IgD-negative memory B cell (primary cell): ENCODE results near the gene GPER1. TPM values are rescaled to one million over a fixed set of nuclear protein-coding genes. Genes with fewer than 3 reads are reported as not detected.
"Not testable (repeated sequence)": the region's sequence is repeated elsewhere in the genome, so short reads cannot be mapped to it uniquely, and the experiment has no call there.

Source experiments
- H3K27ac Mint-ChIP-seq, 3 donors: one replicate each; pipeline ENCODE4 v1.8.0; 2020 to 2022; ENCODE audit warnings: mild to moderate bottlenecking in 3 of 3, mixed read lengths in 3 of 3, moderate library complexity in 1 of 3
- H3K27me3 Mint-ChIP-seq: one replicate; pipeline ENCODE4 v1.8.0; 2021; ENCODE audit warnings: mixed read lengths
- H3K36me3 Mint-ChIP-seq: one replicate; pipeline ENCODE4 v1.8.0; 2020; ENCODE audit warnings: mild to moderate bottlenecking, mixed read lengths
- H3K4me1 Mint-ChIP-seq, 3 donors: one replicate each; pipeline ENCODE4 v1.8.0; 2020 to 2022; ENCODE audit warnings: mixed read lengths in 3 of 3, mild to moderate bottlenecking in 1 of 3
- H3K4me3 Mint-ChIP-seq, 4 donors: one replicate each; pipeline ENCODE4 v1.8.0; 2020 to 2022; ENCODE audit warnings: mild to moderate bottlenecking in 4 of 4, mixed read lengths in 4 of 4, moderate library complexity in 3 of 4
- H3K9me3 Mint-ChIP-seq, 3 donors: one replicate each; pipeline ENCODE4 v1.8.0; 2020 to 2021; ENCODE audit warnings: mixed read lengths in 3 of 3, mild to moderate bottlenecking in 1 of 3
- polyA plus RNA-seq: library from polyadenylated mRNA; unstranded; fragments of 300-500 nt; fragmentation: Illumina TruSeq; gene quantifications from one replicate; pipeline ENCODE4 v1.2.3, GENCODE V29; 2021

The GPER1 gene
- polyA plus RNA-seq, 1 donor from 2014 or later = 0.66 TPM

- no peak overlapping the region for H3K27ac Mint-ChIP-seq
- H3K4me3 Mint-ChIP-seq = peak overlapping the region in 1 of 4 donors; percentile 44
- H3K9me3 Mint-ChIP-seq = no peaks in the 10 kb centered on the region
- H3K27me3 Mint-ChIP-seq = peaks cover 18% of the 10 kb centered on the region
- H3K36me3 Mint-ChIP-seq = peaks cover 6% of the 10 kb centered on the region
- H3K4me1 Mint-ChIP-seq = peaks cover 19 to 26% (median 22%) of the 10 kb centered on the region in 3 donors
Observed at GRCh38 chr7:1106793-1107421, 19.0 kb downstream of the GPER1 start.

GRCh38 chr7:1108264-1108920 lies 20.5 kb downstream of the GPER1 start:
- no peak overlapping the region for H3K27ac Mint-ChIP-seq
- no peaks in the 10 kb centered on the region for H3K9me3 Mint-ChIP-seq
- H3K27me3 Mint-ChIP-seq = peaks cover 10% of the 10 kb centered on the region
- peaks cover 2% of the 10 kb centered on the region for H3K36me3 Mint-ChIP-seq
- H3K4me3 Mint-ChIP-seq = no peak overlapping the region
- peaks cover 14 to 19% (median 17%) of the 10 kb centered on the region in 3 donors for H3K4me1 Mint-ChIP-seq

- H3K36me3 Mint-ChIP-seq = peaks cover 2% of the 10 kb centered on the region
- H3K4me3 Mint-ChIP-seq = no peak overlapping the region
- H3K27me3 Mint-ChIP-seq = peaks cover 7% of the 10 kb centered on the region
- no peaks in the 10 kb centered on the region for H3K9me3 Mint-ChIP-seq
- H3K27ac Mint-ChIP-seq = no peak overlapping the region
- peaks cover 8 to 10% (median 9%) of the 10 kb centered on the region in 3 donors for H3K4me1 Mint-ChIP-seq
Observed at GRCh38 chr7:1109581-1110310, 21.8 kb downstream of the GPER1 start.

- H3K36me3 Mint-ChIP-seq = peaks cover 2% of the 10 kb centered on the region
- peaks cover 7% of the 10 kb centered on the region for H3K27me3 Mint-ChIP-seq
- H3K9me3 Mint-ChIP-seq = no peaks in the 10 kb centered on the region
- no peak overlapping the region for H3K27ac Mint-ChIP-seq
- peaks cover 2 to 4% (median 3%) of the 10 kb centered on the region in 3 donors for H3K4me1 Mint-ChIP-seq
- no peak overlapping the region for H3K4me3 Mint-ChIP-seq
Observed at GRCh38 chr7:1110358-1110757, 22.4 kb downstream of the GPER1 start.

- Mint-ChIP-seq H3K4me3 (no peak overlapping the region), H3K27ac (no peak overlapping the region), H3K36me3 (peaks cover 2% of the 10 kb centered on the region), H3K4me1 (no peaks in the 10 kb centered on the region), H3K27me3 (peaks cover 3% of the 10 kb centered on the region), H3K9me3 (no peaks in the 10 kb centered on the region)
Observed at GRCh38 chr7:1111156-1111555, 23.2 kb downstream of the GPER1 start.

- Mint-ChIP-seq H3K27ac (no peak overlapping the region), H3K27me3 (no peaks in the 10 kb centered on the region), H3K4me1 (no peaks in the 10 kb centered on the region), H3K36me3 (peaks cover 2% of the 10 kb centered on the region), H3K4me3 (no peak overlapping the region), H3K9me3 (no peaks in the 10 kb centered on the region)
Observed at GRCh38 chr7:1112109-1112508, 24.2 kb downstream of the GPER1 start.

GRCh38 chr7:1112625-1113547 lies 25.0 kb downstream of the GPER1 start:
- H3K4me3 Mint-ChIP-seq = no peak overlapping the region
- H3K27me3 Mint-ChIP-seq = no peaks in the 10 kb centered on the region
- no peaks in the 10 kb centered on the region for H3K4me1 Mint-ChIP-seq
- no peaks in the 10 kb centered on the region for H3K9me3 Mint-ChIP-seq
- H3K36me3 Mint-ChIP-seq = no peaks in the 10 kb centered on the region
- no peak overlapping the region for H3K27ac Mint-ChIP-seq

- H3K27ac Mint-ChIP-seq = no peak overlapping the region
- H3K4me1 Mint-ChIP-seq = no peaks in the 10 kb centered on the region
- no peak overlapping the region for H3K4me3 Mint-ChIP-seq
- no peaks in the 10 kb centered on the region for H3K27me3 Mint-ChIP-seq
- no peaks in the 10 kb centered on the region for H3K36me3 Mint-ChIP-seq
- no peaks in the 10 kb centered on the region for H3K9me3 Mint-ChIP-seq
Observed at GRCh38 chr7:1113548-1113885, 25.6 kb downstream of the GPER1 start.

GRCh38 chr7:1114088-1114487 lies 26.2 kb downstream of the GPER1 start:
- no peaks in the 10 kb centered on the region for H3K4me1 Mint-ChIP-seq

GRCh38 chr7:1114505-1114904 lies 26.6 kb downstream of the GPER1 start:
- H3K27me3 Mint-ChIP-seq = no peaks in the 10 kb centered on the region
- no peaks in the 10 kb centered on the region for H3K9me3 Mint-ChIP-seq
- H3K4me3 Mint-ChIP-seq = no peak overlapping the region
- H3K36me3 Mint-ChIP-seq = no peaks in the 10 kb centered on the region
- no peak overlapping the region for H3K27ac Mint-ChIP-seq
- H3K4me1 Mint-ChIP-seq = no peaks in the 10 kb centered on the region

More at GRCh38 chr7:1114088-1114487, 26.2 kb downstream of the GPER1 start:
- Mint-ChIP-seq H3K36me3 (no peaks in the 10 kb centered on the region), H3K9me3 (no peaks in the 10 kb centered on the region), H3K4me3 (no peak overlapping the region), H3K27ac (no peak overlapping the region), H3K27me3 (no peaks in the 10 kb centered on the region)

- H3K4me3 Mint-ChIP-seq, H3K4me1 Mint-ChIP-seq, H3K36me3 Mint-ChIP-seq, H3K27ac Mint-ChIP-seq, H3K9me3 Mint-ChIP-seq, H3K27me3 Mint-ChIP-seq: not testable (repeated sequence)
Observed at GRCh38 chr7:1115171-1116045, 27.5 kb downstream of the GPER1 start.

- H3K36me3 Mint-ChIP-seq, H3K27me3 Mint-ChIP-seq, H3K4me1 Mint-ChIP-seq, H3K27ac Mint-ChIP-seq, H3K9me3 Mint-ChIP-seq, H3K4me3 Mint-ChIP-seq: not testable (repeated sequence)
Observed at GRCh38 chr7:1116383-1117008, 28.6 kb downstream of the GPER1 start.

- Mint-ChIP-seq H3K4me3 (no peak overlapping the region), H3K27me3 (no peaks in the 10 kb centered on the region), H3K36me3 (no peaks in the 10 kb centered on the region), H3K27ac (peak overlapping the region in 1 of 3 donors; percentile 39), H3K9me3 (no peaks in the 10 kb centered on the region), H3K4me1 (no peaks in the 10 kb centered on the region)
Observed at GRCh38 chr7:1117321-1117928, 29.5 kb downstream of the GPER1 start.
